Epithelial cell of alveolus of lung (primary cell): Measurements from ENCODE around the gene PLD1. TPM values are rescaled to one million over a fixed set of nuclear protein-coding genes. Genes with fewer than 3 reads are reported as not detected.

Source experiments
- total RNA-seq: library from RNA; depleted of rRNA; stranded (reverse); fragments of >200 nt; gene quantifications from 2 replicates; pipeline ENCODE4 v1.2.1, GENCODE V29; 2015

The PLD1 gene
- total RNA-seq = 12.9 and 14.7 TPM in 2 replicates

GRCh38 chr3:171809861-171810628, at the start of gene PLD1:
Gene PLD1, minus strand, starts transcription at chr3:171810483. Its CDS starts 72,432 bp downstream, at chr3:171738051.

GRCh38 chr3:171842864-171843518, 32.7 kb upstream of the PLD1 start, which contains the start of gene TMEM212:
Gene TMEM212, plus strand, starts transcription at chr3:171843349. Its CDS starts 35 bp downstream, at chr3:171843384.

Other genes starting within 250 kb of the PLD1 start
- gene TMEM212, start 32.9 kb upstream of the PLD1 start, total RNA-seq = not detected in 2 replicates
- 68.2 and 75.8 TPM in 2 replicates for gene FNDC3B, start 229.1 kb upstream of the PLD1 start, total RNA-seq